ENCODE data around the gene RMND5A.
A peak's percentile ranks its signal among the peaks of the same experiment; 100 is the strongest.

The RMND5A gene

GRCh38 chr2:86744152-86744551, 24.1 kb downstream of the RMND5A start:
- no peak for TF ChIP-seq CTCF (IDR thresholded peaks at IDR 0.05; ENCODE audit: control extremely low read depth, extremely low read depth, low read depth, missing control alignments)
- CTCF ChIA-PET: interaction anchor here (1.2 to 2.2 kb wide), 2 partner anchors 10 to 20 kb away, joined by 6 to 11 read pairs; no protein-coding TSS in a partner anchor
- POLR2A ChIA-PET: no interaction called here
- DNase-seq (ENCODE audit: extremely low spot score): no peak

- TF ChIP-seq CTCF (IDR thresholded peaks at IDR 0.05; ENCODE audit: control extremely low read depth, extremely low read depth, low read depth, missing control alignments): no peak
- ChIA-PET POLR2A (no interaction called here), CTCF (interaction anchor here (1.5 kb wide), 1 partner anchor 18 kb away, joined by 3 read pairs; no protein-coding TSS in a partner anchor)
- DNase-seq (ENCODE audit: extremely low spot score): no peak
These were observed 26.8 kb downstream of the RMND5A start for GRCh38 chr2:86746939-86747338.

- POLR2A ChIA-PET: interaction anchor here (0.5 kb wide), 1 partner anchor 618 kb away, joined by 3 read pairs; no protein-coding TSS in a partner anchor
- CTCF ChIA-PET: interaction anchor here (0.7 to 1.8 kb wide), 6 partner anchors 13 to 20 kb away, joined by 3 to 9 read pairs (median 4); no protein-coding TSS in a partner anchor
- DNase-seq (ENCODE audit: extremely low spot score): peak; percentile 18
- no peak for TF ChIP-seq CTCF (IDR thresholded peaks at IDR 0.05; ENCODE audit: control extremely low read depth, extremely low read depth, low read depth, missing control alignments)
These were observed 27.9 kb downstream of the RMND5A start for GRCh38 chr2:86747711-86748639.

GRCh38 chr2:86750240-86750839, 30.2 kb downstream of the RMND5A start:
- CTCF ChIA-PET: interaction anchor here (7.3 kb wide), 1 partner anchor 15 kb away, joined by 57 read pairs; no protein-coding TSS in a partner anchor
- TF ChIP-seq CTCF (IDR thresholded peaks at IDR 0.05; ENCODE audit: control extremely low read depth, extremely low read depth, low read depth, missing control alignments): no peak
- no peak for DNase-seq (ENCODE audit: extremely low spot score)
- POLR2A ChIA-PET: no interaction called here

GRCh38 chr2:86751778-86752177, 31.7 kb downstream of the RMND5A start:
- CTCF ChIA-PET: interaction anchor here (1.0 to 7.3 kb wide), 2 partner anchors 10 to 14 kb away, joined by 3 to 57 read pairs; no protein-coding TSS in a partner anchor

More at GRCh38 chr2:86751778-86752177, 31.7 kb downstream of the RMND5A start:
- no peak for TF ChIP-seq CTCF (IDR thresholded peaks at IDR 0.05; ENCODE audit: control extremely low read depth, extremely low read depth, low read depth, missing control alignments)
- POLR2A ChIA-PET: no interaction called here
- DNase-seq (ENCODE audit: extremely low spot score): no peak

Measured in GM10248 (cell line).